IMR-90 (cell line): Measurements from ENCODE around the gene C12orf60. TPM values are rescaled to one million over a fixed set of nuclear protein-coding genes. Genes with fewer than 3 reads are reported as not detected.

Source experiments
- ATAC-seq: fragments of 200-7000 bp; cut with Tn5 transposase; 2 replicates; pipeline ENCODE4 v1.9.1; 2020; ENCODE audit warnings: low read depth, mild to moderate bottlenecking, moderate library complexity
- BruUV-seq: library from RNA; stranded (reverse); fragments of 400-500 nt; replicated peaks from 2 replicates; lab custom pipeline; 2021; lab: Mats Ljungman, UMichigan
- CTCF ChIA-PET: fragments of 300-600 bp; formaldehyde crosslinking; extraction: SDS; loops from one replicate; lab custom pipeline; 2021; ENCODE audit warnings: antibody characterized with exemption; lab: Yijun Ruan, JAX
- POLR2A ChIA-PET: fragments of 300-600 bp; sonication (Branson Sonifier 250); formaldehyde crosslinking; loops from one replicate; lab custom pipeline; 2022; ENCODE audit warnings: antibody characterized with exemption; ENCODE audit not compliant: unreplicated experiment; lab: Charles Lee
- DNase-seq: peaks from one replicate; pipeline ENCODE4 v3.0.0; 2013
- H2AFZ ChIP-seq: replicated peaks from 2 replicates; pipeline ENCODE3; 2013; ENCODE audit warnings: low read length, mild to moderate bottlenecking; ENCODE audit not compliant: poor library complexity
- H2AK5ac ChIP-seq: 2 replicates; pipeline ENCODE4 v1.6.1; 2013; ENCODE audit warnings: low read depth, low read length, inconsistent platforms
- H2AK9ac ChIP-seq: replicated peaks from 2 replicates; pipeline ENCODE3; 2013; ENCODE audit warnings: mild to moderate bottlenecking, low read depth, low read length, moderate library complexity; ENCODE audit not compliant: poor library complexity
- H2BK120ac ChIP-seq: 2 replicates; pipeline ENCODE4 v1.6.1; 2013; ENCODE audit warnings: low read depth, low read length, inconsistent platforms
- H2BK15ac ChIP-seq: 3 replicates; pipeline ENCODE4 v1.6.1; 2013; ENCODE audit warnings: low read depth, low read length, inconsistent platforms
- H2BK20ac ChIP-seq: 2 replicates; pipeline ENCODE4 v1.6.1; 2013; ENCODE audit warnings: low read depth, mild to moderate bottlenecking, inconsistent platforms, low read length, moderate library complexity
- H2BK5ac ChIP-seq: 2 replicates; pipeline ENCODE4 v1.6.1; 2013; ENCODE audit warnings: mild to moderate bottlenecking, low read depth, low read length, inconsistent platforms; ENCODE audit not compliant: poor library complexity, severe bottlenecking
- H3K14ac ChIP-seq: replicated peaks from 2 replicates; pipeline ENCODE4 v1.6.1; 2013; ENCODE audit warnings: low read depth, low read length, inconsistent platforms
- H3K18ac ChIP-seq: 2 replicates; pipeline ENCODE4 v1.6.1; 2013; ENCODE audit warnings: low read depth, low read length, control low read depth
- H3K23ac ChIP-seq: 2 replicates; pipeline ENCODE4 v1.6.1; 2013; ENCODE audit warnings: low read depth, low read length, inconsistent platforms
- H3K27ac ChIP-seq: 2 replicates; pipeline ENCODE4 v1.5.1; 2013; ENCODE audit warnings: mild to moderate bottlenecking, control low read depth, low read length; ENCODE audit not compliant: insufficient read depth
- H3K27me3 ChIP-seq: 2 replicates; pipeline ENCODE4 v1.6.1; 2013; ENCODE audit warnings: low read length; ENCODE audit not compliant: control insufficient read depth, insufficient read depth
- H3K36me3 ChIP-seq: 2 replicates; pipeline ENCODE4 v1.6.1; 2013; ENCODE audit warnings: low read length, mixed read lengths; ENCODE audit not compliant: control insufficient read depth, insufficient read depth
- H3K4ac ChIP-seq: 2 replicates; pipeline ENCODE4 v1.6.1; 2013; ENCODE audit warnings: low read depth, low read length, inconsistent platforms
- H3K4me1 ChIP-seq: 2 replicates; pipeline ENCODE4 v1.6.1; 2013; ENCODE audit warnings: low read length, mixed read lengths; ENCODE audit not compliant: control insufficient read depth, insufficient read depth
- H3K4me2 ChIP-seq: 2 replicates; pipeline ENCODE4 v1.6.1; 2013; ENCODE audit warnings: low read depth, mild to moderate bottlenecking, control low read depth, low read length, moderate library complexity
- H3K4me3 ChIP-seq: 2 replicates; pipeline ENCODE4 v1.5.1; 2013; ENCODE audit warnings: low read depth, mild to moderate bottlenecking, control low read depth, low read length, moderate library complexity; ENCODE audit not compliant: insufficient read depth
- H3K56ac ChIP-seq: 2 replicates; pipeline ENCODE4 v1.6.1; 2013; ENCODE audit warnings: low read length, inconsistent platforms; ENCODE audit not compliant: insufficient read depth; ENCODE audit errors: extremely low read depth
- H3K79me1 ChIP-seq, 2 experiments: 2 replicates each; pipeline ENCODE4 v1.6.1; 2013; ENCODE audit warnings: low read length in 2 of 2, inconsistent platforms in 1 of 2, low read depth in 1 of 2
- H3K9ac ChIP-seq: 2 replicates; pipeline ENCODE4 v1.6.1; 2013; ENCODE audit warnings: low read depth, low read length, control low read depth
- H3K9me1 ChIP-seq: 2 replicates; pipeline ENCODE4 v1.6.1; 2013; ENCODE audit warnings: low read length, inconsistent platforms; ENCODE audit not compliant: insufficient read depth
- H3K9me3 ChIP-seq: 2 replicates; pipeline ENCODE4 v1.6.1; 2013; ENCODE audit warnings: low read length; ENCODE audit not compliant: control insufficient read depth, insufficient read depth
- H4K20me1 ChIP-seq: 2 replicates; pipeline ENCODE4 v1.6.1; 2013; ENCODE audit warnings: low read length, inconsistent platforms; ENCODE audit not compliant: insufficient read depth
- H4K5ac ChIP-seq: 2 replicates; pipeline ENCODE4 v1.6.1; 2013; ENCODE audit warnings: mild to moderate bottlenecking, low read depth, low read length, control low read depth
- H4K8ac ChIP-seq, 2 experiments: 2 replicates each; pipeline ENCODE4 v1.6.1; 2013; ENCODE audit warnings: low read depth in 2 of 2, low read length in 2 of 2, control low read depth in 1 of 2, inconsistent platforms in 1 of 2
- H4K91ac ChIP-seq: 2 replicates; pipeline ENCODE4 v1.6.1; 2013; ENCODE audit warnings: low read depth, low read length, inconsistent platforms; ENCODE audit not compliant: insufficient read depth
- MAFK ChIP-seq: IDR thresholded peaks from 2 replicates; pipeline ENCODE4 v1.6.1; 2012; ENCODE audit warnings: low read depth, low read length, improper control_type of control experiment
- POLR2A ChIP-seq: IDR thresholded peaks from 2 replicates; pipeline ENCODE4 v1.6.1; 2012; ENCODE audit warnings: mild to moderate bottlenecking, low read depth, low read length
- WGBS, 2 experiments: methylation state at CpG; one replicate each; pipeline versions ENCODE4 v1.1.5 to v1.1.7; 2013; ENCODE audit warnings: missing lambda C conversion rate in 2 of 2; ENCODE audit not compliant: insufficient read length in 1 of 2; ENCODE audit errors: extremely low coverage in 2 of 2; 5-methylcytosine and 5-hydroxymethylcytosine counted together
- dilution Hi-C: fragments of 300-500 bp; cut with HindIII; formaldehyde crosslinking; loops from one replicate; pipeline ENCODE4 v1.14.3; 2018; ENCODE audit warnings: low sequenced_read_pairs; ENCODE audit not compliant: unreplicated experiment
- in situ Hi-C: fragments of 300-500 bp; cut with MboI; formaldehyde crosslinking; loops from 3 replicates; pipeline ENCODE4 v1.14.3; 2019; ENCODE audit warnings: low sequenced_read_pairs, inconsistent platforms, mixed read lengths
- intact Hi-C: fragments of 100-400 bp; cut with micrococcal nuclease; formaldehyde crosslinking; loops from 2 replicates; pipeline ENCODE4 v1.10.0; 2022
- polyA plus RNA-seq, 3 experiments: library from polyadenylated mRNA; depleted of rRNA; stranded (reverse); fragments of >200 nt; gene quantifications; 2 replicates each; pipeline ENCODE4 v1.2.3, GENCODE V29; 2012; ENCODE audit warnings: low replicate concordance in 1 of 3
- total RNA-seq: library from RNA; depleted of rRNA; stranded (reverse); fragments of >200 nt; gene quantifications from 2 replicates; pipeline ENCODE4 v1.2.3, GENCODE V29; 2012

The C12orf60 gene
- total and polyA plus RNA-seq, 2 of the 4 experiments (the other 2 are of a cell fraction): 1.1 TPM

DNA sequence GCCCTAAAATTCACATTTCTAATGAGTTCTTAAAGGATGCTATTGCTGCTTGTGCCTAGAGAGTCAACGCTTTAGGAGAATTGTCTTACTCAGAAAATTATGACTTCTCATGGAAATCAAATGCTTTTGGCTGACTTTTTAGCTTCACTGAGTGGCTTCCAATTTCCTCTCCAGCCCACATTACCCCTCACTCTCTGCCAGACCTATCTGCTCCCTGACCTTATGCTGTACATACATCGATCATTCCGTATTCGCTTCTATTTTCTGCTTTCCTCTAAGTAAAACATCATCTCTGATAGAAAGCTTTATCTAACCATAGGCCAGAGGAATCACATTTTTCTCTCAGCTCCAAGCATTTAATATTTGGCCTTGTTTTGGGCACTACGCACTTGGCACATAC, 23.0 kb downstream of the C12orf60 start:
- H3K4me3 ChIP-seq: no peak overlapping the region
- H3K14ac ChIP-seq: no peak overlapping the region
- no peaks in the 10 kb centered on the region for H3K4me1 ChIP-seq
- H4K91ac ChIP-seq: no peak overlapping the region
- no peak overlapping the region for H3K18ac ChIP-seq
- ATAC-seq (no peak), DNase-seq (no peak)
- H4K20me1 ChIP-seq: no peaks in the 10 kb centered on the region
- CTCF ChIA-PET: interaction anchor here (1.4 kb wide), 1 partner anchor 15 kb away, joined by 3 read pairs; no protein-coding TSS in a partner anchor
- H3K23ac ChIP-seq: no peak overlapping the region
- BruUV-seq: no TSS peak
- no peak overlapping the region for H3K56ac ChIP-seq
- no peak overlapping the region for H3K4ac ChIP-seq
- H3K9ac ChIP-seq: no peak overlapping the region
- in situ Hi-C loops: no loop called here
- no peaks in the 10 kb centered on the region for H3K9me3 ChIP-seq
- no peak overlapping the region for H3K27ac ChIP-seq
- H3K36me3 ChIP-seq: no peaks in the 10 kb centered on the region
- POLR2A ChIA-PET: no interaction called here
- intact Hi-C loops: no loop called here
- H3K9me1 ChIP-seq: 0 out of 2 replicates have a peak, but pooled peaks cover 3% of the 10 kb centered on the region
- H2BK15ac ChIP-seq: no peak overlapping the region
- H3K79me1 ChIP-seq: no peaks in the 10 kb centered on the region
- H4K8ac ChIP-seq: no peak overlapping the region
- no peak overlapping the region for H2BK5ac ChIP-seq
- no peak overlapping the region for H2AK5ac ChIP-seq
- no peak overlapping the region for H2AFZ ChIP-seq
- no peak overlapping the region for H2AK9ac ChIP-seq
- no peak overlapping the region for H4K5ac ChIP-seq
- H3K27me3 ChIP-seq: no peaks in the 10 kb centered on the region
- H3K4me2 ChIP-seq: no peak overlapping the region
- H2BK20ac ChIP-seq: no peak overlapping the region
- H2BK120ac ChIP-seq: no peak overlapping the region
- TF ChIP-seq POLR2A (no peak), MAFK (no peak)
- dilution Hi-C loops: no loop called here
- WGBS, 2 experiments: 77% methylated on average over 3 of the region's 5 CpGs; no CpG with 5 or more reads in 1 of the 2 experiments
